ENCODE measurements around the gene MMP1.

MMP1 gene

GRCh38 chr11:102806296-102806695 lies 8.3 kb upstream of the MMP1 start:
- no peak for DNase-seq (ENCODE audit: low spot score)

DNA sequence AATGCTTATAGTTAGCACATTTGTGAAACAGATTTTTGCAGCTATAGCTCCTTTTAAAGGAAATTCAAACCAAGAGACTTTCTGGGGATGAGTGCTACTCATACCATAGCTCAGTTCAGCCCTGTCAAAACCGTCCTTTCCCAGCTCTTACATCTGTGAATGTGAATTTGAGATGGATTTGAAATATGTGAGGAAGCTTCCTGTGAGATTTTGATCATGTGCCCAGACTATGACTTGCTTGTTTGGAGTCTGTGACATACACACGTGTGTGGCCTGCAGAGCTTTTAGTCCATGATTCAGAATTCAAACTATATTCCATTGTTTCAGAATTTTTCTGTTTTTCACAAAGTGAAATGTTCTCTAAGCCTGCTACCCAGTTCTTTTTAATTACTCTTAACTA lies 4.4 kb upstream of the MMP1 start:
- DNase-seq (ENCODE audit: low spot score) = no peak

DNA sequence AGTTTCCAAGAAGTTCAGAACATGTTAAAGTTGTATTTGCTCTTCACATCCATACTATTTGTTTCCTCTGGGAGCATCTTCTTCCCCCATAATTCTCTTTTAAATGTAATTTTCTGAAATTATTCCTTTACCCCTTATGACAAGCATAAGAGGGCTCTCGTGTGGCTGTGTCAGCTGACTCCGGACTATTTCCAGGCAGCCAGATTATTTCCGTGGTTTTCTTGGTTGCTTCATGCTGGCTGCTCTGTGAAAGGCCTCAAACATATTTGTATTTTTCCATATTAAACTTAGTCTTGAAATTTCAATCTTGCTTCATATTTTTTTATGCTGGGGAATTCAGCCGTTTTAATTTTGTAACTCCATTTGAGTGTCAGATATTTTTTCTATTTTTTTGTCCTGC lies 2.8 kb upstream of the MMP1 start:
- no peak for DNase-seq (ENCODE audit: low spot score)

- DNase-seq (ENCODE audit: low spot score) = no peak
These were observed 1.9 kb upstream of the MMP1 start for GRCh38 chr11:102799681-102800340.

GRCh38 chr11:102794382-102794781 lies 3.6 kb downstream of the MMP1 start:
- peak; percentile 79 for DNase-seq (ENCODE audit: low spot score)

DNA sequence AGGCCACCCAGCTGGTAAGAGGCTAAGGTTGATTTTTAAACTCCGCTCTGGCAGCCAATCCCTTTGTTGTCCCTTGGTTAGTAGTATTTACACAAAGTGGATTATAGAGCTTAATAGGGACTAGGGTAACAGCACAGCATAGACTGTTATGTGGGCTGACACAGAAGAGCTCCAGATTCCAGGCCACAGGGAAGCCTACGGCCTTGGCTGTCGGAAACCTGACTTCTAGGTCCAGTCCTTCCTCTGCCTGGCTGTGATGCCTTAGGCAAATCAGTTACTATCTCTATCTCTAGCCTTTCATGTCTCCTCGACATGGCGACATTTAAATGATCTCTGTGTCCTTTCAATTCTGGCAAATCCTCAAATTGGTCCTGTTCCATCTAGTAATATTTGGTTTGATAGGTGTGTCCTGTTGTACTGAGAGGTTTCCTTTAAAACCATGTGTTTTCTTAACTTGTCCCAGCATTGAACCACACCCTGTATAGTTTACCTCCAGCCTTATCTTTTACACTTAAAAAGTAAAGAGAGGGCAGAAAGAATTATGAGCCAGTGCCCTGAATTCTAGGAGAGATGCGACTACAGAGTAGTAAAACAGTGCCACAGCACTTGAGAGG lies 4.2 kb downstream of the MMP1 start:
- no peak for DNase-seq (ENCODE audit: low spot score)

DNA sequence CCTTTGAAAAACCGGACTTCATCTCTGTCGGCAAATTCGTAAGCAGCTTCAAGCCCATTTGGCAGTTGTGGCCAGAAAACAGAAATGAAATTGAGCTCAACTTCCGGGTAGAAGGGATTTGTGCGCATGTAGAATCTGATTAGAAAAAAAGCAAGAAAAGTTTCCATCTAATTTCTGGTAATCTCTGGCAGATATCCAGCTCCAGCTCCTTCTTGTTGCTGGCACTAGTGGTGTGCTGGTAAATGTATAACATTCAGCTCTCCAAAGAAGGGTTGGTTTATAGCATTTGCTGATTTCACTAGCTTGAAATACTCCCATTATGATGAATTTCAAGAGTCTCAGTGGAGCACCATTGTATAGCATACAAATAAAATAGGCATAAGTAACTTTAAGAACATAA lies 5.4 kb downstream of the MMP1 start:
- DNase-seq (ENCODE audit: low spot score) = no peak

DNA sequence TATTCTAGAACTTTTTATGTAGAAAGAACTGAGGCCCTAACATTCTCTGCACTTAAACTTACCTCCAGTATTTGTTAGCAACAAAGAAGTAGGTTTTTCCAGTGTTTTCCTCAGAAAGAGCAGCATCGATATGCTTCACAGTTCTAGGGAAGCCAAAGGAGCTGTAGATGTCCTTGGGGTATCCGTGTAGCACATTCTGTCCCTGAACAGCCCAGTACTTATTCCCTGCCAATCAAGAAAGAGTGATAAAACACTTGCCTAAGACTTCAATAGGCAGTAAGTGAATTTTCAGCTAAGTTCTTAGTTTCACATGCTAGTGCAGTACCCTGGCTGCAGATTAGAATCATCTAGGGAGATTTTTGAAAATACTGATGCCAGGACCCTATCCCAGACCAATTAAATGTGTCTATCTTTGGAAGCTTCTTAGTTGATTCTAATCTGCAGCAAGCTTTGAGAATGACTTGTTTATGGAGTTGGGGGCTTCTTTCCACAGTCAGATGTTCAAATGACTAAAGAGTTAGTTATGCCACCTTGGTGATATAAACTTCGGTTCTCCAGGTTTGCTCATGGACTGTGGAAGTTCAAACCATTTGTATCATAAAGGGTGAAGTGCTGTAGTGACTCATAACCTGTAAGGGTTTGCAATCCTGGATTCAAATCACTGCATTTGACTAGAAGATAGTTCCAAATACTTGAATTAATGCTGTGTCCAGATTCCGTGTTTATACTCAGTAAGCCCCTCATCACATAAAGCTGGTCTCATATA lies 6.5 kb downstream of the MMP1 start:
- DNase-seq (ENCODE audit: low spot score) = no peak

- no peak for DNase-seq (ENCODE audit: low spot score)
These were observed 9.5 kb downstream of the MMP1 start for GRCh38 chr11:102788334-102788995.

- DNase-seq (ENCODE audit: low spot score) = no peak
These were observed 13.6 kb downstream of the MMP1 start for GRCh38 chr11:102784380-102784779.

DNA sequence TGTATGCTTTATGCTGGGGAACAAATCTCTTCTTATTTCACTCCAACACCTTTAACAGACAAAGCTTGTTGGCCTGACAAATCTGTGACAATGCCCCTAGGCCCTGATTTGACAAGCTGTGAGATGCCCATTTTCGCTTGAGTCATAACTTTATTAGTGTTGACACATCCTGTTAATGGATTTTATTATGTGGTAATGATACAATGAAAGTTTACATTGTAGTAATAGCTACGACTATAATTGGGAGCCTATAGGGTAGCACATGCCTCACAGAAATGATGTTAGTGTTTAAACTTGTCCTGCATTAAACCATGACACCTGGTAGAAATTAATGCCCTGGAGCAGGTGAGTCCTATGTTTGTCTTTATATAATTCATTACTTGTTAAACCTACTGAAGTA lies 14.2 kb downstream of the MMP1 start:
- DNase-seq (ENCODE audit: low spot score) = no peak

DNA sequence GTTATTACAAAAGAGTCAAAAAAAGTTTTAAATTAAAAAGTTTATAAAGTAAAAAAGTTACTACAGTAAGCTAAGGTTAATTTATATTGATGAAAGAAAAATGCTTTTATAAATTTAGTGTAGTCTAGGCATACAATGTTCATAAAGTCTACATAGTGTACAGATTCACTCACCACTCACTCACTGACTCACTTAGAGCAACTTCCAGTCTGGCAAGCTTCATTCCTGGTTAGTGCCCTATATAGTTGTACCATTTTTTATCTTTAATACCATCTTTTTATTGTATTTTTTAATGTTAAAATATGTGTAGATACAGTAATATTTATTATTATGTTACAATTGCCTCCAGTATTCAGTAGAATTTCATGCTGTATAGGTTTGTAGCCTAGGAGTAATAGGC lies 14.9 kb downstream of the MMP1 start:
- DNase-seq (ENCODE audit: low spot score) = no peak

DNA sequence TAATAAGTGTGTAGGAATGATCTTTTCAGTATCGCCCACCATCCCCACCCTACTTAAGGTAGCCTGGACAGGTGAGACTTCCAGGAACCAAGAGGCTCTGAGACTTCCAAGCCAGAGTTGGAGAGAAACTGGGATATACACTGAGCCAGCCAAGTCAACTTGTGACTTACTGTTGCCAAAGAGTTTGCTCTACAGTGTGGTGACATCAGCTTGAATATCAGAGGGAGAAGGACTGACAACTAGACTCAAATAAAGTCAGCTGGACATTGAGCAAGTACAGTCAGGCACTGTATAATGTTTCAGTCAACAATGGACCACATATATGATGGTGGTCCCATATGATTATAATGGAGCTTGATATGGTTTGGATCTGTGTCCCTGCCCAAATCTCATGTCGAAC lies 16.3 kb downstream of the MMP1 start:
- DNase-seq (ENCODE audit: low spot score) = no peak

GRCh38 chr11:102780491-102780918 lies 17.5 kb downstream of the MMP1 start, which contains the start of gene MMP10:
MMP10 (minus strand) TSS chr11:102780628; CDS start chr11:102780591, 37 bp downstream.
- DNase-seq (ENCODE audit: low spot score) = peak; percentile 41

DNA sequence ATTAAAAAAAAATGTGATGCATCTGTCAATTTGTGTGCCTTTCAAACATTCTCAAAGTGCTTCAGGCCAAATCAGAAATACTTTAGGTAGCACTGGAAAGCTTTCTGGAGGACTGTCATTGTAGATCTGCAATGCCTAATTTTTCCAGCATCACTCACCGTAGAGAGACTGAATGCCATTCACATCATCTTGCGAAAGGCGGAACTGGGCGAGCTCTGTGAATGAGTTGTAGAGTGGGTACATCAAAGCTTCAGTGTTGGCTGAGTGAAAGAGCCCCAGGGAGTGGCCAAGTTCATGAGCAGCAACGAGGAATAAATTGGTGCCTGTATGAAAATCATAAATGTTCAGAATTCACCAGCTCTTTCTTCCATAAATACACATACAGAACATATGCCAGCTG lies 21.5 kb downstream of the MMP1 start:
- no peak for DNase-seq (ENCODE audit: low spot score)

- no peak for DNase-seq (ENCODE audit: low spot score)
These were observed 24.6 kb downstream of the MMP1 start for GRCh38 chr11:102773386-102773785.

- no peak for DNase-seq (ENCODE audit: low spot score)
These were observed 26.6 kb downstream of the MMP1 start for GRCh38 chr11:102771351-102771750.

DNA sequence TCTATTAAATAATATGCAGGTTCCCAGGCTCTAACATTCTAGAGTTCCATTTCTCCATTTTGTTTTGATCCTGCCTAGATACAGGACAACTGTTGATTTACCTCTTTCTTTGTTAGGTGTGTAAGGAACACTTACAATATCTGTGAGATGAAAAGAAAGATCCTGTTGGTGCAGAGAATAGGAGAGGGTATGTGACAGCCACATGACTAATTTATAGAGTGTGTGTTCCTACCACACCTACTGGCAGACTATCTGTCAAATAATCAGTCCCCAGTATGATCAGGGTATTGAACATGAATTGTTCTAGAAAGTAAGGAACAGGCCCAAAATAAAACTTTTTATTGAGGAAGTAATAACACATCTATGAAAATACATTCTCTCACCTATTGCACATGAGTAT lies 27.8 kb downstream of the MMP1 start:
- no peak for DNase-seq (ENCODE audit: low spot score)

DNA sequence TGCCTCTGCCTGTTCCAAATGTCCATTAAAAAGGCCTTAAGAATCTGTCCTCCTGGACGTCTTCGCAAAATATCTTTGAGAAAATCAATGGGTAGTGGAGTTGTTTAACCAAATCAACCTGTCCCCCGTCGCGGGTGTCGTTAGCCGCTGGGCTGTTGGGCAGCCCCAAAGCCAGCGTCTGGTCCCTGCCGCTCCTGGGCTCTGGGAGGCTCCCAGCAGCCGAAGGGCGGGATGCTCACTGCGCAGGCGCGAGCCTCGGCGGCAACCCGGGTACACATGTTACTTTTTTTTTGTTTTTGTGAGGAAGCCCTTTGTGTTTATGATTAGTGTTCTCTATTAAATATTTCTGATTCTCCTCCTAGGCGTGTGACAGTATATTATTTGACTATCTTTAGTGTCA lies 30.2 kb downstream of the MMP1 start:
- DNase-seq (ENCODE audit: low spot score) = no peak

- no peak for DNase-seq (ENCODE audit: low spot score)
These were observed 34.5 kb downstream of the MMP1 start for GRCh38 chr11:102763440-102763839.

DNA sequence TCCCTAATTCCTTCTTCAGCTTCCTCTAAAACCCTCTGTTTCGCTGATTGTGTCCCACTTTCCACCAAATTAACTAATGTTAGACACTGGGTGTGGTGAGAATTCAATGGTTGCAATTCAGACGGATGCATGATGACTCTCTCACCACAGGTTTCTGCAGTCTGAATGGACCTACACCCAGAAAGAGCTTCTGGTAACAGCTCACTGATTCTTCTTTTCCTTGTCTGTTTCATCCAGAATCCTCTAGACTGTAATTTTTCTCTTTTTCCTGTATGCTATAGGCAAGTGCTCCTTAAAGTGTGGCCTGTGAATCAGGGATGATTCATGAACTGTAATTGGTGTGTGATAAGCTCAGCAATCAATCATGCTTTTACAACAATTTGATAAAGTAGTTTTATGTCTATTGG lies 35.6 kb downstream of the MMP1 start:
- DNase-seq (ENCODE audit: low spot score) = no peak

DNA sequence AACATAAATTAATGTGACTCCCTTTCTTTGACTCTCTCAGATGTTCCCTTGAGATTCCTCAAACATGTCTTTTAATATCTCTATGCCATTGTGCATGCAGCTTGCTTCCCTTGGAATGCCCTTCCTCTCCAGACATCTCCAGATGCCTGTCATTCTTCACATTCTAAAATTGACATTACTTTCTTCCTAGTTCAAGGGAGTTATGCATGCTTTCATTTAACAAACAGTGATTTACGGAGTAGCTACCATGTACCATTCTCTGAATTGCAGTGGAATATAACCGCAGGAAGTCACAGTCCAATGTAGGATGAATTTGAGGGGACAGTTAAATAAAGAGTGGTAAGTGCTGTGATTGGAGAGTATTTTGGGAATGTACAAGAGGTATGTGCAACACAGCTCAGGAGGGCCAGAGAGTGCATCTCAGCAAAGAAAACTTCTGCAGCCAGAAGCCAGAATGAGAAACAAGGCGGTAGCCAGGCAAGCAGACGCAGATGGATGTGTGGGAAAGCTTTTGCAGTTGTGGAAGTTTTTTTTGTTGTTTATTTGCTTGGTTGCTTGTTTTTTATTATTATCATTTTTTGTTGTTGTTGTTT lies 36.2 kb downstream of the MMP1 start:
- DNase-seq (ENCODE audit: low spot score) = no peak
